Ramos (cell line): ENCODE data around the gene TRDN.
"Not testable (repeated sequence)": the region's sequence is repeated elsewhere in the genome, so short reads cannot be mapped to it uniquely, and the experiment has no call there.

ENCODE experiments used
- in situ Hi-C: fragments of 300-500 bp; cut with MboI; formaldehyde crosslinking; loops from one replicate; pipeline ENCODE4 v1.14.3; 2022; ENCODE audit warnings: low sequenced_read_pairs; ENCODE audit not compliant: unreplicated experiment

The TRDN gene

DNA sequence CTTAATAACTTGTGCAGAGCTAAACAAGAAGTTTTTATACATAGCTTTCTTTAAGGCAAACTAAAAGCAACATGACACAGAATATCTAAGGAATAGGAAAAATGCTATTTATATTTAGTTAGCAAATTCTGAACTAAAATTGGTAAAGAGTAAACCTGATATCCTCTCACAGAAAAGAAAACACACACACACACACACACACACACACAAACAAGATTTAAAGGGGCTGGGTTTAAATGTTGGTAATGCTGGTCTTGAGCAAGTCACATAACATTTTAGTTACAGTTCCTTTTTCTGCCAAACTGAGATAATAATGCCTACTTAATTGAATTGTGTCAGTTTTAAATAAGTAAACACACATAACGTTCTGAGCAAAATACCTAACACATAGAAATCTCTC lies 1.6 kb downstream of the TRDN start:
- in situ Hi-C loops: no loop called here

DNA sequence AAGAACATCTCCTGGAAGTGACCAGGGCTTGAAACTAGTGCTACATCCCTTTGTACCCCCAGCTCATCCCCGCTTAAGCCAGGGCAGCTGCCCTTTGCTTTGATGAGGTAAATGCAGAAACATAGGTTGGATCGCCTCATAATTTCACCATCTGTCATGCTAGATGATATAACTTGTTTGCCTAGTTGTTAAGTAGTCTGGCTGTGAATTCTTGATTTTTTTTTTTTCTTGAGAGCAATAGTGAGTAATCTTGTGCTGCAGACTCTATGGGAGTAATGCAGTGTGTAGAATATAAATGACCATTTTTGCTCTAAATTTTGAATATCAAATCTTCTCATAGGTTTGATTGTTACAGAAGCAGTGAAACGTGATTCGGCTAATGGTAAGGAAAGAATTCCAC lies 4.1 kb downstream of the TRDN start:
- in situ Hi-C loops: no loop called here

DNA sequence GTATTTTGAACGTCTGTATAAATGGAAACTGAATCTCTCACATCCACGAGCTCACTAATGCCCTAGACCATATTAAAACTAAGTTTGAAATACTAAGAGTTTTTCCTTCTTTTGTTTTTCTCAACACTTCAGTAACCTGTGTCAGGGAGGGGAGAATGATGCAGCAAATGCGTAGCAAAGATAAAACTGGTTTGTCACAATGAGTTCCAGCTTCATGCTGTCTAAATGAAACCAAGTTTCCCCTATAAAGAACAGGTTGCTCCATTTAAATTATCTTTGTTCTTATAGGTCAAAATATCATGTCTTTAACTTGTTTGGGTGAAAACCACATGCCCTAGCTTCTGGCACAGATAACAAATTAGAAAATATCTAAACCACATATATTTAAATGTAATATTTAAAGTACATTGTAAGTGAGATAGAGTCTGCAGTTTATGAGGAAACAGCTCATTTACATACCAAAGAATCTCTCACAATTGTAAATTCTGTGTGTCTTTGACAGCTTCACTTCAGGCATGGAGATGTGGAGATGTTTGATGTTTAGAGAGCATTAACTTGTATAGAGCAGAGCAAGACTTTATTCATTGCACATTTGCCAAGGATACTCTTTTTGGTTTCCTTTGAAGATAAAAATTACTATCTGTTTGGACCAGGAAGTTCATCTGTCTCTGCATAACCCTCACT lies 7.3 kb downstream of the TRDN start:
- in situ Hi-C loops: no loop called here

DNA sequence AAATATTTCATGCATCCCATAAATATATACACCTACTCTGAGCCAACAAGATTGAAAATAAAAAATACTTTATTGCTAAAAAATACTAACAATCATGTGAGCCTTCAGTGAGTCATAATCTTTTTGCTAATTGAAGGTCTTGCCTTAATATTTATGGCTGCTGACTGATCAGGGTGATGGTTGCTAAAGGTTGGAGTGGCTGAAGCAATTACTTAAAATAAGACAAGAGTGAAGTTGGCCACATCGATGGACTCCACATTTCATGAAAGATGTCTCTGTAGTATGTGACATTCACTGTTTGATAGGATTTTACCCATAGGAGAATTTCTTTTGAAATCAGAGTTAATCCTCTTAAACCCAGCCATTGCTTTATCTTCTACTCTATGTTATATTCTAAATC lies 11.1 kb downstream of the TRDN start:
- in situ Hi-C loops: no loop called here

DNA sequence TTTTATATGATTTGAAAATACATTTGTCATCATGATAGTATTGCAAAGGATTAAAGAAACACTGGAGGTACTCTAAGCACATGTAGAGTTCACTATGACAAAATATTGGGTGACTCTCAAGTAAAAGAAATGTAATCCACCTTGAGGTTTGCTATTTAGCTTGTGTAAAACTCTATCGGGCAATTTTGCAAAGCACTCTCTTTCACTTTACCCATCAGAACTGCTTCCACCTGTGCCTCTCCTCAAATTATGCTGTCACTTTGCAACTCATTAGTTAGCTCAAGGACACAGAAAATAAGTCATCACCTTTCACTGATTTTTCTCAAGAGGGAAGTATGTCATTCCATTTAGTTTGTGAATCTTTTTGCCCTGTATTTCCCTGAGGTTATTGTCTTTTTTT lies 14.0 kb downstream of the TRDN start:
- in situ Hi-C loops: no loop called here

DNA sequence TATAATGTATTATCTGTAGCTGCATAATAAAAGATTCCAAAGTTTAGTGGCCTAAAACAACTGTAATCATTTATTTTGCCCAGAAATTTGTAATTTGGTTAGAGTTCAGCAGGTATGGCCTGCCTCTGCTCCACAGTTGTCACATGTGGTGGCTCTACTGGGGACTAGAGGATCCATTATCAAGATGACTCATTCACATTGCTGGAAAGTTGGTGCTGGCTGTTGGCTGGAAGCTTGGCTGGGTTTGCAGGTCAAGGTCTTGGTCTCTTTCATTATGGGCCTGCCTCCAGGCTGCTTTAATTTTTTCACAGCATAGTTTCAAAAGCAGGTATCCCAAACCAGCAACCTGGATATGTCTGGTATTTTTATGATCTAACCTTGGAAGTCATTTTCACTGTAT lies 17.6 kb downstream of the TRDN start:
- in situ Hi-C loops: no loop called here

DNA sequence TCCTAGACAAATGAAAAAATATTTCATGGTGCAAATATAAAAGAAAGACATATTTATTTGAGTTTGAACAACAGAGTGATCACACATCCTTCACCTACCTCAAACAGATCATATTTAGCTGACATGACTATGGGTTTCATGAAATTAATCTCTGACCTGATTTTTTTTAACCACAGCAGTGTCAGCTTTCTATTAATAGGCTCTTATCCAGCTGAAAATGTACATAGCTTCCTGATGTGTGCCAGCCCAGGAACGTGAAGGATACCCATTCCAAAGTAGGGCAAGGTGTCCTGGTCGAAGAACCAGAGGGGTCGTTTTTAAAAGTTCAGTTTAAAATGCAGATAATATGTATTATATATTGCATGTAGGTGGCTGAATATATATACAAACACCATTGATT lies 19.8 kb downstream of the TRDN start:
- in situ Hi-C loops: no loop called here

DNA sequence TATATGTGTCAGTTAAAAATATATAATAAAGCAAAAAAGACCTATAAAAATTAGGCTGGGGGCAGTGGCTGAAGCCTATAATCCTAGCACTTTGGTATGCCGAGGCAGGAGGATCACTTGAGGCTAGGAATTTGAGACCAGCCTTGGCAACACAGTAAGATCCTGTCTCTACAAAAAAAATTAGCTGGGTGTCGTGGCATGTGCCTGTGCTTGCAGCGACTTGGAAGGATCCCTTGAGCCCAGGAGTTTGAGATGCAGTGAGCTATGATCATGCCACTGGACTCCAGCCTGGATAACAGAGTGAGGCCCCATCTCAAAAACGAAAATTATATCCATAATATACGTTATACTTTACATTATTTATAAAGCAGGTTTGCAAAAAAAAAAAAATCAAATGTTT lies 20.7 kb downstream of the TRDN start:
- in situ Hi-C loops: no loop called here

DNA sequence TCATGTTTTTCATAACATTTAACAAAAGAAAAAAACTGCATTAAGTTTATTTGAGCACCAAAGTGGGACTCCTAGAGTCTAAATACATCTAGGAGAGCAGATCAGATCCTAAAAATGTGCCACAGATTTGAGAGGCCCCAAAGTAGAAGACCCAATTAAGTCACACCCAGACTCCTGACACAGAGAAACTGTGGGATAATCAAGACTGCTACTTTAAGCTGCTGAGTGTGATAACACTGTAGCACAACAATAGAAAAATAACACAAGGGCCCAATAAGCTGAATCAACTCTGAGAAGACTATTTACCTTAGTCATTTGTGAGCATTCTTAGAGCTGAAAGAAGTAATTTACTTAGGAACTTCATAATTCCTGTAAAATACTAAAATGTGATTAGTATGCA lies 26.0 kb downstream of the TRDN start:
- in situ Hi-C loops: no loop called here

DNA sequence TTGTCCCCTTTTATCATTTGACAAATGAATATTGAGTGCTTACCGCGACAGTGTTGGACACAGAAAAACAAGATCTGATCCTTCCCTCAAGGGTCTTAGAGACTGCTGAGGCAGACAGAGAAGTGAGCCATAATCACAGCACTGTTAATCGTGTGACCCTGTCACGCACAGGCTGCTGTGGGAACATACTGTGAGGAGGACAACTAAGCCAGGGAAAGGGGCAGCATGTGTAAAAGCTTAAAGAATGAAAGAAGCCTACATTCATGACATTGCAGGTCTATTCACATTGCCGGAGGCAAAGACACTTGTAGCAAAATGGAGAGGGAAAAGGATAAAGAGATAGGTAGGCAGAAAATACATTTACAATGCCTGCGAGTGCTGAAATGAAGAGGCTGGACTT lies 32.7 kb downstream of the TRDN start:
- in situ Hi-C loops: no loop called here

DNA sequence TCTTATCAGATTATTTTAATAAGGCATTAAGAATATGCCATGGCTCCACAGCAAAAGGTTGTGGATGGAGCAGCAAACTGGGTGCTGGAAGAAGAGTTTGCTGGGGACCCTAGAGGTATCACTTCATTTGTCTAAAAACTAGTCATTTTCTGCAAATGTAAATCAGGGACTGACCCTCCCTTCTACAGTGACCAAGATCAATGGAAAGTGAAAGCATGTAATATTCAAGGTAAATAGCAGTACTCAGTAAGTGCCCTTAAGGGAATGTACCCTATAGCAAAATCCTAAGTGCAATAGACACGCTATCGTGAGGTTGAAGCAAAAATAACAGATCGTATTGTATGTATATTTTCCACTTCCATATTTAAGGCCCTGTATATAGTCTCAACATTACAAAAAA lies 38.7 kb downstream of the TRDN start:
- in situ Hi-C loops: no loop called here

DNA sequence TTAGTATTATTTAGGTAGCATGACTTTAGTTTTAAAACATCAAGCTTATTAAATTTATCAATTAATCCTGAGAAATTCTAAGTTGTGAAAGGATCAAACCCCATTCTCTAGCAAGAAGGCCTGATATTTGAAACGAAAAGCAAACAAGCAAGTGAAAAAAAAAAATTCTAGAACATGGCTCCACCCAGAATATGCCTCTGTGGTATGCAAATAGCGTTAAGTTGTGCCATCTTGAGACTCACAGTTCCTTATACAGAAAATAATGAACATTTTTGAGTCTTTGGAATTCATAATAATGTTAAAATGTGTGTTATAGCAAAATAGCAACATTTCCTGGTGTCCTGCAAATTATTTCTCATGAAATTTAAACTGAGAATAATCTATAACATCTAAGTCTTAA lies 42.0 kb downstream of the TRDN start:
- in situ Hi-C loops: no loop called here

DNA sequence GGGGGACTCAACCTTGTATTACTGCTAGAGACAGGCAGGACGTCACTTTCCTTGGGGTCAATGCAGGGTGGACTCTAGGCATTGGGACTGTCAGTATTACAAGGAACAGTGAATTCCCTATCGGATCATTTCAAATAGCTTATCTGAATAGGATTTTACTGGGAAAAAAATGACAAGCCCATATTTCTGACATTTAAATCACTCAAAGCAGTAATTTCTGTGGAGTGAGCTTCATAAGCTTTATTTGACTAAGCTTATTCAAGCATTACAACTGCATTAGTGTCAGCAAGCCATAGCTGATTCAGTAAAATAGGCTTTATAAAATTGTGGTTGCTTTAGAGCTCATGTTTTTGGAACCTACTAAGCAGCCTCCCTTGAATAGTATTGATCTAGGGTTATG lies 44.3 kb downstream of the TRDN start:
- in situ Hi-C loops: no loop called here

DNA sequence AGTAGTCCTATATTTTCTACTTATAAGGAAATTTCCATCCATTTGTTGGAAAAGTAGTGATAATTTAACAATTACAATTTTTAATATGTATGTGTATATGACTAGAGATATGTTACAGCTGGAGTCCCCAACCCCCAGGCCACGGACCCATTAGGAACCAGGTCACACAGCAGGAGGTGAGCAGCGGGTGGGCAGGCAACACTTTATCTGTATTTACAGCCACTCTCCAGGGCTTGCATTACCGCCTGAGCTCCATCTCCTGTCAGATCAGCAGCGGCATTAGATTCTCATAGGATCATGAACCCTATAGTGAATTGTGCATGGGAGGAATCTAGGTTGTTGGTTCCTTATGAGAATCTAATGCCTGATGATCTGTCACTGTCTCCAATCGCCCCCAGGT lies 46.8 kb downstream of the TRDN start:
- in situ Hi-C loops: no loop called here

DNA sequence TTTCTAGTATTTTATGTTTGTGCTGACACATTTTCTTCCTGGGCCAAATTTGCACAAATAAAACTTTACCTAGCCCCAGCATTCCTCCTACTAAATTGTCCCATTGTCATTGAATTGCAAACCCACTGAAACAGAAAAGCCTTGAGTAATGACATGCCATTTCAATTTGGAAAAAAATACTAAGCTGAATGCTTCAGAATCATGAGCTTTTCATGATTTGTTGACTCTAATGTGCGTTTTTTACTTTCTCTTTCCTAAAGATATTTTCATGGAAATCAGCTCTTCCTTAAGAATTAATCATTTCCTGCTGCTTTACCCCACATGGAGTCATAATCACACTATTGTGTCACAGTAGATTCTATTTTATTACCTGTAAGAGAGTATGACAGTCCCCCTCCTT lies 47.4 kb downstream of the TRDN start:
- in situ Hi-C loops: no loop called here

DNA sequence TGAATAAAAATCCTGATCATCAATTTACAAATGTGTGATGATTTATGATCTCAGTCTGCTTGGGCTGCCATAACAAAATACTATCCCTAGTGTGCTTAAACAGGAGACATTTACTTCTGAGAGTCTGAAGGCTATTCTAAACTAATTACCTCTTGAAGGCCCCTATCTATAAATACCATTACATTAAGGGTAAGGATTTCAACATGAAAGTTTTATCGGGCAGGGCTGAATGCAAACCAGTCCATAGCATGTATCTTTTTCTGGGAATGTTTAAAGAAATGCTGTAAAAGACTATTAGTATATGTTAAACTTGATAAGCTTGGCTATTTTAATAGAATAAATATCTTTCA lies 48.2 kb downstream of the TRDN start:
- in situ Hi-C loops: no loop called here

DNA sequence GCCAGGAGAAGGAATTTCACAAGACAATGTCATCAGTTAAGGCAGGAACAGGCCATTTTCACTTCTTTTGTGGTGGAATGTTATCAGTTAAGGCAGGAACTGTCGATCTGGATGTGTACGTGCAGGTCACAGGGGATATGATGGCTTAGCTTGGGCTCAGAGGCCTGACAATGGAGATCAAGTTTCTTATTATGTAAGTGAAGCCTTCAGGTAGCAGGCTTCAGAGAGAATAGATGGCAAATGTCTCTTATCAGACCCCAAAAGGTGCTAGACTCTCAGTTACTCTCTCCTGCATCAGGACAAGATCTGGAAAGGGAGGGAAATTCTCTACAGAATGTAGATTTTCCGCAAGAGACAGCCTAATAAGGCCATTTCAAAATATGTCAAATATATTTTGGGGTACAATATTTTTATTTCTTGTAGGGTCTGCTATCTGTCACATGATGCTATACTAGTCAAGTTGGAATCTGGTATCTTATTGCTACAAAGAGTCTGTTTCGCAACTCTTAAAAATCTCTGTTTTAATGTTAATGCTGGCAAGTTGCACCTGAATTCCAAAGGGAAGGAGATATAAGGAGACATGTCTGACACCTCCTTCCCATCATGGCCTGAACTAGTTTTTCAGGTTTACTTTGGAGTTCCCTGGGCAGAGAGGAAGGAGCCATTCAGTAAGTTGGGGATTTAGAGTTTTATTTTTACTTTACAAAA lies 48.8 kb downstream of the TRDN start:
- in situ Hi-C loops: no loop called here

DNA sequence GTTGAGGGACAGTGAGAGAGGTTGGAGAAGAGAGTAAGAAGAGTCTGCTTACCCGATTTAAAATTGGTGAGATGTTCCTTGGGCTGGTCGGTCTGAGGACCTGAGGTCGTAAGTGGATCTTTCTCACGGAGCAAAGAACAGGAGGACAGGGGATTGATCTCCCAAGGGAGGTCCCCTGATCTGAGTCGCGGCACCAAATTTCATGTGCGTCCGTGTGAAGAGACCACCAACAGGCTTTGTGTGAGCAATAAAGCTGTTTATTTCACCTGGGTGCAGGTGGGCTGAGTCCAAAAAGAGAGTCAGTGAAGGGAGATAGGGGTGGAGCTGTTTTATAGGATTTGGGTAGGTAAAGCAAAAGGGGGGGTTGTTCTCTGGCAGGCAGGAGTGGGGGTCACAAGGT lies 49.3 kb downstream of the TRDN start:
- in situ Hi-C loops: not testable (repeated sequence)

DNA sequence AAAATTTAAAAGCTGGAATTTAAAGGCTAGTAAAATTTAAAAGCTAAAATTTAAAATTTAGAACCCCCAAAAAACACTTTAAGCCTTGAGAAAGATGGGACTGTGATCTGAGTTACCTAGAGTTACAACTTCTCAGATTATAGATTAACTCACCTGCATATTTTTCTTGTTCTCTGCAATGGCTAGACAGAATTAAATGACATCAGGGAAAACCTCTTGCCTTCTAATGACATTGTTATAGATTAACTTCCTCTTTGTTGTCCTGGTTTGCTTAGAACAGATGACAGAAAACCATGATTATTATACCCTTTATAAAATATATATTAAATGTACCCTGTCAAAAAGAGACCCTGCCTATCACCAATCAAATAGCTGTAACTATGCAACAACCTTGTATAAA lies 56.4 kb downstream of the TRDN start:
- in situ Hi-C loops: no loop called here

DNA sequence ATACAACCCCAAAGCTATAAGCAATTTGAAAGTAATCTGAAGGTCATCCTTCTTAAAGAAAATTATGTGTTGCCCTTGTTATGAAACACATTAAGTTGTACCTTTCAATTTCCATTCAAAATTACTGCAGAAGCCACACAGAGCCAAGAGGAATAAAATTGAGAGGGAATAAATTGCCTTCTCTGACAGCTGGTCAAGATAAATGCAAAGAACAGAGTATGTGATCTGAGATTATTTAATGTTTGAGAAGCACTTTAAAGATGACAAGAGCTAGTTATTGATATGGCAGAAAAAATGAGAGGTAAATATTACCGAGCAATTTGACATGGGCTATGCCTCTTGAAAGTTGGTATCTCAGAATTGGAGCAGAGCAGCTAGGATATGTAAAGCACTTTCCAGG lies 61.6 kb downstream of the TRDN start:
- in situ Hi-C loops: no loop called here

DNA sequence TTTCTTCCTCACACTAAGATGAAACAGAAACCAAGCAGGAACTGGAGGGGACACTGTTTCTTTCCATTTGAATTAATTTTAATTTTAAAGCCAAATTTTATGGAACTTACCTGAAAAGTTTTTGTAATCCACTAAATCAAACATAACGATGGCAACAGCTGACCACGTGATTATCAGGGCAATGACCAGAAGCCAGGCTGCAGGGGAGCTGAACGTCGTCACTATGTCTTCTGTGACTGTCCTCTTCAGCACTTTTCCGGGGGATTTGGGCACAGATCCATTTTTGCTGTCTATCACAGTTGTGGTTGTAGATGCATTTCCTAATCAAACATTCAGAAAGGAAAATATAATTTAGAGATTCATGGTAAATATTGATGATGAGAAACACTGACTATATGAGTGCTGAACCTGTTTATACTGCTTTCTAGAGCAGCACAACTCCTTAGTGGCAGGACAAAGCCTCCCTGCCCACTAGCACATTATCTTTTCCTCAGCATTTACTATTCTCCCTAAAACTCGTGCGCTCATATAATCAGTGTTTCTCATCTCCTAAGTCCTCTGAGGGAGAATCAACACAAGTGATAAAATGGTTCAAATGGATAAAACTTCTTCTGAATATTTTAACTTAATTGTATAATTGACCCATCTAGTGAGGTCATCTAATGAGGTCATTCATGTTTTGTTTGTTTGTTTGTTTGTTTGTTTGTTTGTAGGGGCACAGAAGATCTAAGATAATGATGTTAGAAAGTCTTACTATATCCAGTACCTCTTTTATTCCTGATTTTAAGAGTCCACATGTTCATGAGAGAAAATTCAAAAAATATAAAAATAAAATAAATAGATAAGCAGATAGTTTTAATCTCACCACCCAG lies 65.7 kb downstream of the TRDN start:
- in situ Hi-C loops: no loop called here
